GM12878 (cell line): ENCODE results near the gene TBC1D2B. TPM values are rescaled to one million over a fixed set of nuclear protein-coding genes. Genes with fewer than 3 reads are reported as not detected.
A peak's percentile ranks its signal among the peaks of the same experiment; 100 is the strongest.

Experiments used
- ATAC-seq: fragments of 200-7000 bp; cut with Tn5 transposase; 3 replicates; pipeline ENCODE4 v1.9.1; 2020; ENCODE audit warnings: mild to moderate bottlenecking, moderate library complexity
- BruUV-seq: library from RNA; stranded (reverse); fragments of 400-500 nt; replicated peaks from 2 replicates; lab custom pipeline; 2021; lab: Mats Ljungman, UMichigan
- CTCF ChIA-PET: fragments of 300-600 bp; sonication (Branson Sonifier 250); formaldehyde crosslinking; extraction: SDS; loops from one replicate; lab custom pipeline; 2021; ENCODE audit warnings: inconsistent platforms; lab: Yijun Ruan, JAX
- POLR2A ChIA-PET: fragments of 350-600 bp; formaldehyde crosslinking; extraction: SDS; loops from one replicate; lab custom pipeline; 2021; ENCODE audit warnings: inconsistent platforms; lab: Charles Lee
- RAD21 ChIA-PET: fragments of 300-600 bp; sonication (Branson Sonifier 250); formaldehyde crosslinking; loops from one replicate; lab custom pipeline; 2023; ENCODE audit warnings: antibody characterized with exemption; ENCODE audit not compliant: unreplicated experiment; lab: Charles Lee
- SMC1A ChIA-PET: fragments of 300-600 bp; sonication (Branson Sonifier 250); formaldehyde crosslinking; loops from one replicate; lab custom pipeline; 2023; ENCODE audit not compliant: unreplicated experiment, uncharacterized antibody; lab: Charles Lee
- DNase-seq: peaks from one replicate; pipeline ENCODE4 v3.0.0-alpha.2; 2011; ENCODE audit warnings: low read depth, low spot score
- FAIRE-seq: peaks from 3 replicates; lab custom pipeline; 2011; peaks lifted over from hg19 to GRCh38; lab: Jason Lieb, UNC
- H2AFZ ChIP-seq: 2 replicates; pipeline ENCODE4 v1.6.0; 2011; ENCODE audit warnings: low read depth, low read length, control low read depth; ENCODE audit not compliant: control insufficient read depth
- H3K27ac ChIP-seq: 2 replicates; pipeline ENCODE4 v1.5.1; 2011; ENCODE audit warnings: control low read depth; ENCODE audit not compliant: control insufficient read depth, insufficient read depth
- H3K27me3 ChIP-seq, 2 experiments: replicated peaks in 1 of 2; 2 replicates each; pipeline versions ENCODE4 v1.6.0 to v1.6.1; 2011; ENCODE audit warnings: low read length in 1 of 2; ENCODE audit not compliant: control insufficient read depth in 2 of 2, insufficient read depth in 2 of 2
- H3K36me3 ChIP-seq, 2 experiments: 2 replicates each; pipeline ENCODE4 v1.5.1; 2011; ENCODE audit warnings: low read length in 1 of 2; ENCODE audit not compliant: control insufficient read depth in 2 of 2, insufficient read depth in 2 of 2
- H3K4me1 ChIP-seq: 2 replicates; pipeline ENCODE4 v1.6.1; 2011; ENCODE audit warnings: mild to moderate bottlenecking, low read length, moderate library complexity, mixed read lengths; ENCODE audit not compliant: control insufficient read depth, insufficient read depth
- H3K4me2 ChIP-seq: 2 replicates; pipeline ENCODE4 v1.6.0; 2011; ENCODE audit warnings: control low read depth; ENCODE audit not compliant: control insufficient read depth, insufficient read depth
- H3K4me3 ChIP-seq: fragments of 200-600 bp; sonication (generic); 2 replicates; pipeline ENCODE4 v1.5.1; 2016
- H3K79me2 ChIP-seq: 2 replicates; pipeline ENCODE4 v1.6.0; 2011; ENCODE audit warnings: low read length; ENCODE audit not compliant: control insufficient read depth, insufficient read depth
- H3K9ac ChIP-seq: 2 replicates; pipeline ENCODE4 v1.8.0; 2011; ENCODE audit warnings: low read length, control low read depth, mixed read lengths; ENCODE audit not compliant: control insufficient read depth, insufficient read depth
- H3K9me3 ChIP-seq: replicated peaks from 3 replicates; pipeline ENCODE4 v1.5.1; 2011; ENCODE audit warnings: mild to moderate bottlenecking, low read length; ENCODE audit not compliant: control insufficient read depth, insufficient read depth
- H4K20me1 ChIP-seq: 2 replicates; pipeline ENCODE4 v1.6.0; 2011; ENCODE audit not compliant: control insufficient read depth, insufficient read depth
- ATF7 ChIP-seq: fragments of 450-650 bp; IDR thresholded peaks from 2 replicates; pipeline ENCODE4 v1.6.1; 2016; ENCODE audit warnings: low read depth, mild to moderate bottlenecking
- BHLHE40 ChIP-seq, 2 experiments: fragments of 450-650 bp in 1 of 2; IDR thresholded peaks; 2 replicates each; pipeline ENCODE4 v1.6.1; 2011 to 2017; ENCODE audit warnings: low read depth in 2 of 2, borderline replicate concordance in 1 of 2, improper control_type of control experiment in 1 of 2, low read length in 1 of 2, mild to moderate bottlenecking in 1 of 2
- CBFB ChIP-seq: IDR thresholded peaks from 2 replicates; pipeline ENCODE4 v1.6.1; 2016; ENCODE audit warnings: antibody characterized with exemption, low read depth
- CHD1 ChIP-seq: IDR thresholded peaks from 2 replicates; pipeline ENCODE4 v1.6.1; 2012; ENCODE audit warnings: low read depth, low read length, improper control_type of control experiment
- CHD2 ChIP-seq: IDR thresholded peaks from 2 replicates; pipeline ENCODE4 v1.6.1; 2011; ENCODE audit warnings: low read depth, low read length, improper control_type of control experiment, borderline replicate concordance
- CREB1 ChIP-seq: IDR thresholded peaks from 2 replicates; pipeline ENCODE4 v1.6.1; 2012; ENCODE audit warnings: low read depth, mild to moderate bottlenecking, inconsistent platforms
- CREM ChIP-seq: IDR thresholded peaks from 2 replicates; pipeline ENCODE4 v1.6.1; 2014; ENCODE audit warnings: antibody characterized with exemption, low read depth
- GATAD2B ChIP-seq: fragments of 450-650 bp; conservative IDR thresholded peaks from 2 replicates; pipeline ENCODE4 v1.6.1; 2017; ENCODE audit warnings: low read depth, mild to moderate bottlenecking, moderate library complexity
- IKZF2 ChIP-seq, 2 experiments: fragments of 450-650 bp; IDR thresholded peaks; 2 replicates each; pipeline ENCODE4 v1.6.1; 2017; ENCODE audit warnings: mild to moderate bottlenecking in 2 of 2, moderate library complexity in 2 of 2
- IRF3 ChIP-seq: fragments of 450-650 bp; IDR thresholded peaks from 2 replicates; pipeline ENCODE4 v1.6.1; 2014; ENCODE audit warnings: mild to moderate bottlenecking
- KLF5 ChIP-seq: fragments of 450-650 bp; IDR thresholded peaks from 2 replicates; pipeline ENCODE4 v1.6.1; 2014; ENCODE audit warnings: mild to moderate bottlenecking; ENCODE audit not compliant: partially characterized antibody
- MTA2 ChIP-seq: fragments of 450-650 bp; IDR thresholded peaks from 2 replicates; pipeline ENCODE4 v1.6.1; 2016; ENCODE audit warnings: low read depth, mild to moderate bottlenecking, moderate library complexity
- NFYB ChIP-seq: IDR thresholded peaks from 2 replicates; pipeline ENCODE4 v1.6.1; 2011; ENCODE audit warnings: low read depth, mild to moderate bottlenecking, low read length, improper control_type of control experiment, moderate library complexity; ENCODE audit not compliant: insufficient read depth
- POU2F2 ChIP-seq: IDR thresholded peaks from 3 replicates; pipeline ENCODE4 v1.6.1; 2011; ENCODE audit warnings: low read depth, mild to moderate bottlenecking, low read length, borderline replicate concordance
- RAD21 ChIP-seq: IDR thresholded peaks from 2 replicates; pipeline ENCODE4 v1.6.1; 2011; ENCODE audit warnings: mild to moderate bottlenecking, low read depth, low read length, moderate library complexity; ENCODE audit not compliant: insufficient read depth
- RBBP5 ChIP-seq: fragments of 200-600 bp; sonication (generic); conservative IDR thresholded peaks from 2 replicates; pipeline ENCODE4 v1.6.1; 2016
- SIX5 ChIP-seq: IDR thresholded peaks from 2 replicates; pipeline ENCODE4 v1.6.1; 2011; ENCODE audit warnings: mild to moderate bottlenecking, low read depth, low read length, moderate library complexity; ENCODE audit not compliant: severe bottlenecking
- STAT3 ChIP-seq: IDR thresholded peaks from 2 replicates; pipeline ENCODE4 v1.6.1; 2011; ENCODE audit warnings: low read depth, low read length, improper control_type of control experiment
- TBL1XR1 ChIP-seq: IDR thresholded peaks from 2 replicates; pipeline ENCODE4 v1.6.1; 2012; ENCODE audit warnings: low read depth, low read length, improper control_type of control experiment
- TCF3 ChIP-seq: IDR thresholded peaks from 2 replicates; pipeline ENCODE4 v1.6.1; 2012; ENCODE audit warnings: low read depth, mild to moderate bottlenecking, low read length, borderline replicate concordance; ENCODE audit not compliant: insufficient read depth
- WRNIP1 ChIP-seq: IDR thresholded peaks from 2 replicates; pipeline ENCODE4 v1.6.1; 2011; ENCODE audit warnings: low read depth, low read length, improper control_type of control experiment, borderline replicate concordance
- ZBTB33 ChIP-seq: fragments of 450-650 bp; IDR thresholded peaks from 2 replicates; pipeline ENCODE4 v1.6.1; 2017; ENCODE audit warnings: mild to moderate bottlenecking
- ZNF207 ChIP-seq: fragments of 450-650 bp; IDR thresholded peaks from 2 replicates; pipeline ENCODE4 v1.6.1; 2014; ENCODE audit warnings: antibody characterized with exemption, mild to moderate bottlenecking, borderline replicate concordance
- WGBS: methylation state at CpG from one replicate; pipeline ENCODE4 v1.1.6; 2016; ENCODE audit warnings: low lambda C conversion rate; ENCODE audit not compliant: insufficient replicate concordance, insufficient coverage; ENCODE audit errors: missing lambda C conversion rate; 5-methylcytosine and 5-hydroxymethylcytosine counted together
- in situ Hi-C: fragments of 300-500 bp; cut with MboI; formaldehyde crosslinking; loops from 9 replicates; pipeline ENCODE4 v1.14.3; 2018; ENCODE audit warnings: mixed read lengths
- intact Hi-C: fragments of 100-400 bp; cut with micrococcal nuclease; formaldehyde crosslinking; loops from one replicate; pipeline ENCODE4 v1.14.2; 2022; ENCODE audit not compliant: unreplicated experiment
- polyA plus RNA-seq, 11 experiments: library from polyadenylated mRNA; depleted of rRNA in 4 of 11; unstranded in 6 of 11; stranded (reverse) in 5 of 11; fragments of >200 nt; fragmentation: Nextera tagmentation in 4 of 11; fragmentation: Illumina TruSeq in 1 of 11; extraction: Ambion mirVana in 4 of 11; extraction: Trizol in 1 of 11; gene quantifications; 1 replicate in 1 of 11; 2 replicates in 10 of 11; pipeline versions ENCODE4 v1.2.1 to v1.2.3, GENCODE V29; 2011 to 2016; ENCODE audit warnings: inconsistent platforms in 2 of 11, missing spikeins in 2 of 11, low read depth in 1 of 11
- total RNA-seq, 4 experiments: library from RNA; depleted of rRNA in 3 of 4; stranded (reverse); fragments of >200 nt in 3 of 4; fragmentation: Illumina TruSeq in 1 of 4; extraction: Trizol in 1 of 4; gene quantifications; 2 replicates each; pipeline versions ENCODE4 v1.2.1 to v1.2.3, GENCODE V29; 2013 to 2021

The TBC1D2B gene
- total and polyA plus RNA-seq, 10 of the 15 experiments (the other 5 are each of a cell fraction or from before 2014, with no cell fraction given), result 1.3 to 53.4 (median 19.4) TPM

GRCh38 chr15:78103406-78104118 is 26.1 kb upstream of the TBC1D2B start:
- Histone ChIP-seq H3K4me3 (no peak overlapping the region), H3K27ac (peak overlapping the region; percentile 59), H3K4me2 (peak overlapping the region; percentile 36; the same call in 1 of the 2 replicates), H3K9me3 (no peaks in the 10 kb centered on the region), H3K4me1 (peaks cover 29% of the 10 kb centered on the region), H4K20me1 (no peaks in the 10 kb centered on the region), H3K36me3 (no peaks in the 10 kb centered on the region), H3K27me3 (no peaks in the 10 kb centered on the region), H2AFZ (peak overlapping the region; percentile 33), H3K9ac (peak overlapping the region; percentile 39; the same call in 1 of the 2 replicates), H3K79me2 (no peaks in the 10 kb centered on the region)
- ChIA-PET POLR2A (interaction anchor here (0.8 to 1.0 kb wide), 3 partner anchors 32 to 334 kb away, joined by 3 read pairs; partner anchors contain the start of gene IREB2), RAD21 (interaction anchor here (0.6 to 4.6 kb wide), 9 partner anchors 35 to 145 kb away, joined by 3 to 32 read pairs (median 5); no protein-coding TSS in a partner anchor), SMC1A (interaction anchor here (0.7 to 13.4 kb wide), 14 partner anchors 9 to 144 kb away, joined by 3 to 184 read pairs (median 4); partner anchors contain the start of gene TBC1D2B), CTCF (interaction anchor here (0.9 to 14.0 kb wide), 11 partner anchors 10 to 192 kb away, joined by 3 to 327 read pairs (median 4); partner anchors contain the start of gene TBC1D2B)
- in situ Hi-C loops, result no loop called here
- ATAC-seq (peak; percentile 91), FAIRE-seq (peak; percentile 92), DNase-seq (peak; percentile 67)
- WGBS, result 51% methylated on average over 11 of the region's 12 CpGs
- BruUV-seq, result no TSS peak
- intact Hi-C loops, result no loop called here
- TF ChIP-seq POU2F2 (peak; percentile 8; the same call in 1 of the 3 replicates), RBBP5 (no peak), ATF7 (peak; percentile 98), STAT3 (no peak), SIX5 (no peak), TBL1XR1 (no peak), IRF3 (no peak), CHD2 (no peak), MTA2 (0 out of 2 replicates have a peak, but pooled peaks have one; percentile 46), KLF5 (no peak), WRNIP1 (no peak), ZNF207 (no peak), BHLHE40 (IDR thresholded peaks at IDR 0.05; ENCODE audit: borderline replicate concordance in 1 of 2, low read depth in 2 of 2, low read length in 1 of 2) (peak in 1 of 2 experiments; percentile 45; a peak in 1 of 4 replicates), CBFB (no peak), ZBTB33 (no peak), RAD21 (peak; percentile 29), IKZF2 (IDR thresholded peaks at IDR 0.05) (peak; percentile 75 to 82; a peak in 3 of 4 replicates), CHD1 (no peak), CREB1 (peak; percentile 70), TCF3 (no peak), GATAD2B (no peak), CREM (peak; percentile 68; the same call in 1 of the 2 replicates), NFYB (no peak)
